Endothelial cell (in vitro differentiated cells): Measurements from ENCODE around the gene PTGFRN. TPM values are rescaled to one million over a fixed set of nuclear protein-coding genes. Genes with fewer than 3 reads are reported as not detected.

Experiments
- DNase-seq: peaks from one replicate; pipeline ENCODE4 v3.0.0; 2021; ENCODE audit warnings: low spot score
- H3K27ac Mint-ChIP-seq: one replicate; pipeline ENCODE4 v1.8.0; 2021; ENCODE audit warnings: mixed read lengths, inconsistent platforms; ENCODE audit not compliant: unreplicated experiment
- H3K27me3 Mint-ChIP-seq: one replicate; pipeline ENCODE4 v1.8.0; 2021; ENCODE audit warnings: mild to moderate bottlenecking, moderate library complexity, mixed read lengths, inconsistent platforms; ENCODE audit not compliant: unreplicated experiment
- H3K36me3 Mint-ChIP-seq: one replicate; pipeline ENCODE4 v1.8.0; 2021; ENCODE audit warnings: mild to moderate bottlenecking, low read depth, mixed read lengths, inconsistent platforms; ENCODE audit not compliant: unreplicated experiment
- H3K4me1 Mint-ChIP-seq: one replicate; pipeline ENCODE4 v1.8.0; 2021; ENCODE audit warnings: mild to moderate bottlenecking, mixed read lengths, inconsistent platforms; ENCODE audit not compliant: unreplicated experiment
- H3K4me3 Mint-ChIP-seq: one replicate; pipeline ENCODE4 v1.8.0; 2021; ENCODE audit warnings: mild to moderate bottlenecking, mixed read lengths, inconsistent platforms; ENCODE audit not compliant: unreplicated experiment
- H3K9me3 Mint-ChIP-seq: one replicate; pipeline ENCODE4 v1.8.0; 2021; ENCODE audit warnings: mixed read lengths, inconsistent platforms; ENCODE audit not compliant: unreplicated experiment
- total RNA-seq: library from RNA; stranded (reverse); fragmentation: NEBNext Ultra II Directional; extraction: Animal tissue kit (Norgen Biotek cat#: 25700); gene quantifications from one replicate; pipeline ENCODE4 v1.2.1, GENCODE V29; 2021; ENCODE audit not compliant: unreplicated experiment
- TF ChIP-seq, protein P1 (sequence below): fragments of 200-600 bp; sonication (generic); IDR thresholded peaks from one replicate; pipeline ENCODE4 v1.5.0; 2021; ENCODE audit warnings: antibody characterized with exemption; ENCODE audit not compliant: unreplicated experiment

Gene PTGFRN
- total RNA-seq, 1 donor from 2014 or later: 23.7 TPM

DNA sequence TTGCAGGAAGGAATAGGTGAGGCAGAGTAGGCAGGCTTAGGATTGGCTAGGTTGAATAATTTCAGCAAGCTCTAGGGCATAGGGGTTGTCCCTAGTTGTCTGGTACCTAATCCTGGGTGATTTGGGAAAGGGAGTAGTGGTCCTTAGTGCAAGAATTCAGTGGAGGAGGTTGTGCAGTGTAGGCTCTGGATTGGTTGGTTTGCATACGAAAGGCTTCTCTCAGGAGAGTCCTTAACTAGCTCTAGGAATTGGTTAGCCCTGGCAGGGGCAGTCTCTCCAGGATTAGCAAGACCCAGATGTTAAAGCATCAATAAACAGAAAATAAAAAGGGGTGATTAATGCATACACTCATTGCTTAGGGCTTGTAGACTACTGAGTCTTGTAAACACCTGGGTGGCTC, 82.2 kb downstream of the PTGFRN start:
- Mint-ChIP-seq H3K27me3 (peaks cover 1% of the 10 kb centered on the region), H3K4me1 (peaks cover 17% of the 10 kb centered on the region), H3K9me3 (peaks cover 5% of the 10 kb centered on the region), H3K27ac (no peak overlapping the region), H3K36me3 (peaks cover 3% of the 10 kb centered on the region), H3K4me3 (no peak overlapping the region)
- TF ChIP-seq, protein P1, sequence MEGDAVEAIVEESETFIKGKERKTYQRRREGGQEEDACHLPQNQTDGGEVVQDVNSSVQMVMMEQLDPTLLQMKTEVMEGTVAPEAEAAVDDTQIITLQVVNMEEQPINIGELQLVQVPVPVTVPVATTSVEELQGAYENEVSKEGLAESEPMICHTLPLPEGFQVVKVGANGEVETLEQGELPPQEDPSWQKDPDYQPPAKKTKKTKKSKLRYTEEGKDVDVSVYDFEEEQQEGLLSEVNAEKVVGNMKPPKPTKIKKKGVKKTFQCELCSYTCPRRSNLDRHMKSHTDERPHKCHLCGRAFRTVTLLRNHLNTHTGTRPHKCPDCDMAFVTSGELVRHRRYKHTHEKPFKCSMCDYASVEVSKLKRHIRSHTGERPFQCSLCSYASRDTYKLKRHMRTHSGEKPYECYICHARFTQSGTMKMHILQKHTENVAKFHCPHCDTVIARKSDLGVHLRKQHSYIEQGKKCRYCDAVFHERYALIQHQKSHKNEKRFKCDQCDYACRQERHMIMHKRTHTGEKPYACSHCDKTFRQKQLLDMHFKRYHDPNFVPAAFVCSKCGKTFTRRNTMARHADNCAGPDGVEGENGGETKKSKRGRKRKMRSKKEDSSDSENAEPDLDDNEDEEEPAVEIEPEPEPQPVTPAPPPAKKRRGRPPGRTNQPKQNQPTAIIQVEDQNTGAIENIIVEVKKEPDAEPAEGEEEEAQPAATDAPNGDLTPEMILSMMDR: no peak
- DNase-seq: no peak

DNA sequence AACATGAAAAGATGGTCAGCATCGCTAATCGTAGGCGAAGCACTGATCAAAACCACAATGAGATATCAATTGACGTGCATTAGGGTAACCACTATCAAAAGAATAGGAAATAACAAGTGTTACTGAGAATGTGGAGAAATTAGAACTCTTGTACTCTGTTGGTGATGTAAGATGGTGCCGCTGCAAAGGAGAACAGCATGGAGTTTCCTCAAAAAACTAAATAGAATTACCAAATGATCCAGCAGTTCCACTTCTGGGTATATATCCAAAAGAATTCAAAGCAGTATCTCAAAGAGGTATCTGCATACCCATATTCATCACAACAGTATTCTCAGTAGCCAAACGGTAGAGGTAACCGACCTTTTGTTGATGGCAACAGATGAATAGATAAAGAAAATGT, 83.6 kb downstream of the PTGFRN start:
- Mint-ChIP-seq H3K27me3 (no peaks in the 10 kb centered on the region), H3K27ac (no peak overlapping the region), H3K9me3 (peaks cover 5% of the 10 kb centered on the region), H3K36me3 (no peaks in the 10 kb centered on the region), H3K4me1 (peaks cover 17% of the 10 kb centered on the region), H3K4me3 (no peak overlapping the region)
- TF ChIP-seq, protein P1: no peak
- DNase-seq: no peak

DNA sequence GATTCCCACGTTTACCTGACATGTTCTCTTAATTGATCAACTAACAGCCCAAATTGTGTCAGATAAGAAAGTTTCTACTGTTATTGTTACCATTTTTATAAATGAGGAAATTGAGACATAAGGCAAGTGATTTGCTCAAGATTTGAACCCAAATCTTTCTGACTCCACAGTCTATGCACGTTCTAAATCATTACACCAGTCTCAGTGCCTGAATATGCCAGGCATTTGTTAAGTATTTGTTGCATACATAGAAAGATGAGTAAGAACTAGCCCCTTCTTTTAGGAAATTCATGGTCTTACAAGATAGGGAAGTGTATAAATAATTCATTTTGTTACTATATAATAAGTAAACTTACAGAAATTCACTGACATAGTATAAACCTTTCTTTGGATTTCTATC, 84.7 kb downstream of the PTGFRN start:
- Mint-ChIP-seq H3K36me3 (no peaks in the 10 kb centered on the region), H3K4me3 (no peak overlapping the region), H3K9me3 (peaks cover 5% of the 10 kb centered on the region), H3K27me3 (no peaks in the 10 kb centered on the region), H3K27ac (no peak overlapping the region), H3K4me1 (peaks cover 17% of the 10 kb centered on the region)
- TF ChIP-seq, protein P1: no peak
- no peak for DNase-seq

DNA sequence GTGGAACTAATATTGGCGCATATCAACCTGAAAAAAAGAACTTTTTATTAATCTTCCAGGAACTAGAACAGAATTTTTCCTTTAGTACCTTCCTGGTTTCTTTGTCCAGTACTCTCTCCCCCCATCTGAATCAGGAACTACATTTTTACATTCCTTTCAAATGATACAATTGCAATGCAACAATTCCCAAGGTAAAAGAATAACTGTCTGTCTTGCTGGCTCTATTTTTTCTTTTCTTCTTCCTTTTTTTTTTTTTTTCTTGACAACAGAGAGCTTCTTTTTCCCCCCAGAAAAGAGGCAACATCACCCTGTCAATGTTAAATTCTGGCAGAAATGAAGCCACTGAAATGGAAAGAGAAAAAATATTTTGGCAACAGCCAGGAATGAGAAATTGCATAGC, 87.3 kb downstream of the PTGFRN start:
- no peaks in the 10 kb centered on the region for H3K27me3 Mint-ChIP-seq
- TF ChIP-seq, protein P1: no peak
- no peaks in the 10 kb centered on the region for H3K36me3 Mint-ChIP-seq
- DNase-seq: no peak
- H3K27ac Mint-ChIP-seq: no peak overlapping the region
- H3K4me1 Mint-ChIP-seq: peaks cover 9% of the 10 kb centered on the region
- H3K4me3 Mint-ChIP-seq: no peak overlapping the region
- H3K9me3 Mint-ChIP-seq: peaks cover 5% of the 10 kb centered on the region

DNA sequence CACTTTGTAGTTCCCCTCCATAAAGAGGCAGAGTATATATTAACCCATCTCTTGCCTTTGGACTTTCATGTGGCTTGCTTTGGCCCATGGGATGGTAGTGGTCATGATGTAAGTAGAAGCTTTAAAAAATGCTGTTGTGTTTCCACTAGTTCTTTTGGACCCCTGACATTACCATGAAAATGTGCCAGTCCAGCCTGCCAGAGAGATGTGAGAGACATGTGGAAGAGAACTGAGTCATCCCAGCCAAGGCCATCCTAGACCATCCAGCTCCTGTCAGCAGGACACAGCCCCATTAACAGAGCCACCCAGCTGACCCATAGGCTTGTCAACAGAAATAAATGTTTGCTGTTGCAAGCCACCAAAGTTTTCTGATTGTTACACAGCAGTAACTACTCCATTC, 87.9 kb downstream of the PTGFRN start:
- TF ChIP-seq, protein P1: no peak
- Mint-ChIP-seq H3K4me3 (no peak overlapping the region), H3K4me1 (peaks cover 9% of the 10 kb centered on the region), H3K36me3 (no peaks in the 10 kb centered on the region), H3K27ac (no peak overlapping the region), H3K9me3 (peaks cover 5% of the 10 kb centered on the region), H3K27me3 (no peaks in the 10 kb centered on the region)
- no peak for DNase-seq
